Measurements from ENCODE around the gene KPNB1.
A peak's percentile ranks its signal among the peaks of the same experiment; 100 is the strongest.

- TF ChIP-seq CTCF (IDR thresholded peaks at IDR 0.05): peak; percentile 47 to 73 (median 61)
- TF ChIP-seq POLR2A (IDR thresholded peaks at IDR 0.05): no peak
Measured at GRCh38 chr17:47615766-47616424, 33.8 kb upstream of the KPNB1 start.
